Neural cell (in vitro differentiated cells): ENCODE measurements around the gene NLN. TPM values are rescaled to one million over a fixed set of nuclear protein-coding genes. Genes with fewer than 3 reads are reported as not detected.

Source experiments
- H2AFZ ChIP-seq: fragments of 200-600, 300-800 bp; sonication (generic), shearing (Covaris generic); 2 replicates; pipeline ENCODE4 v1.6.0; 2014; ENCODE audit warnings: low read depth, mild to moderate bottlenecking, antibody characterized with exemption, low read length, moderate library complexity
- H3F3A ChIP-seq: fragments of 200-600 bp; shearing (Covaris generic); 2 replicates; pipeline ENCODE4 v1.6.1; 2016; ENCODE audit warnings: mild to moderate bottlenecking, moderate library complexity, mixed read lengths, antibody characterized with exemption, low read length; ENCODE audit not compliant: insufficient read depth, poor library complexity, severe bottlenecking
- H3K27ac ChIP-seq: fragments of 200-600, 300-800 bp; sonication (generic), shearing (Covaris generic); 2 replicates; pipeline ENCODE4 v1.5.1; 2014; ENCODE audit warnings: mild to moderate bottlenecking, low read length, moderate library complexity
- H3K27me3 ChIP-seq: fragments of 300-800, 200-600 bp; sonication (generic), shearing (Covaris generic); 2 replicates; pipeline ENCODE4 v1.6.0; 2014; ENCODE audit warnings: mild to moderate bottlenecking, low read depth, low read length, moderate library complexity; ENCODE audit not compliant: insufficient read depth
- H3K36me3 ChIP-seq: fragments of 300-800, 200-600 bp; sonication (generic), shearing (Covaris generic); 2 replicates; pipeline ENCODE4 v1.5.1; 2014; ENCODE audit warnings: mild to moderate bottlenecking, antibody characterized with exemption, low read length, moderate library complexity; ENCODE audit not compliant: insufficient read depth
- H3K4me2 ChIP-seq: fragments of 300-800, 200-600 bp; sonication (generic), shearing (Covaris generic); 2 replicates; pipeline ENCODE4 v1.6.0; 2014; ENCODE audit warnings: mild to moderate bottlenecking, low read length
- H3K4me3 ChIP-seq: fragments of 300-800, 200-600 bp; sonication (generic), shearing (Covaris generic); 2 replicates; pipeline ENCODE4 v1.5.1; 2014; ENCODE audit warnings: mild to moderate bottlenecking, low read length, moderate library complexity
- H3K79me2 ChIP-seq: fragments of 200-600 bp; shearing (Covaris generic); replicated peaks from 2 replicates; pipeline ENCODE4 v1.6.0; 2014; ENCODE audit warnings: mild to moderate bottlenecking, low read length, moderate library complexity; ENCODE audit not compliant: insufficient read depth
- H3K9ac ChIP-seq: fragments of 300-800, 200-600 bp; sonication (generic), shearing (Covaris generic); 2 replicates; pipeline ENCODE4 v1.6.1; 2016; ENCODE audit warnings: mild to moderate bottlenecking, low read length, mixed read lengths
- H3K9me2 ChIP-seq: fragments of 200-600 bp; shearing (Covaris generic); 2 replicates; pipeline ENCODE4 v1.6.1; 2016; ENCODE audit warnings: mild to moderate bottlenecking, low read length, mixed read lengths; ENCODE audit not compliant: insufficient read depth
- H3K9me3 ChIP-seq: fragments of 200-600, 300-800 bp; sonication (generic), shearing (Covaris generic); 2 replicates; pipeline ENCODE4 v1.6.1; 2016; ENCODE audit warnings: mild to moderate bottlenecking, mixed run types, low read length, moderate library complexity, mixed read lengths
- H4K20me1 ChIP-seq: fragments of 200-600 bp; shearing (Covaris generic); 2 replicates; pipeline ENCODE4 v1.6.1; 2016; ENCODE audit warnings: mild to moderate bottlenecking, mixed run types; ENCODE audit not compliant: insufficient read depth
- CTCF ChIP-seq: fragments of 450-650 bp; IDR thresholded peaks from 2 replicates; pipeline ENCODE4 v1.5.1; 2014; ENCODE audit warnings: antibody characterized with exemption, mild to moderate bottlenecking, moderate library complexity; ENCODE audit not compliant: poor library complexity, severe bottlenecking
- EP300 ChIP-seq: fragments of 450-650 bp; conservative IDR thresholded peaks from 2 replicates; pipeline ENCODE4 v1.6.1; 2014; ENCODE audit warnings: antibody characterized with exemption, mild to moderate bottlenecking, moderate library complexity; ENCODE audit not compliant: poor library complexity, severe bottlenecking
- EZH2 ChIP-seq: fragments of 200-600, 300-800 bp; shearing (Covaris generic), sonication (generic); IDR thresholded peaks from 2 replicates; pipeline ENCODE4 v1.6.1; 2014; ENCODE audit warnings: antibody characterized with exemption, low read length, borderline replicate concordance, mild to moderate bottlenecking; ENCODE audit not compliant: insufficient read depth, poor library complexity, severe bottlenecking
- MXI1 ChIP-seq: fragments of 450-650 bp; conservative IDR thresholded peaks from 2 replicates; pipeline ENCODE4 v1.6.1; 2014; ENCODE audit warnings: antibody characterized with exemption, mild to moderate bottlenecking; ENCODE audit not compliant: poor library complexity, severe bottlenecking
- POLR2AphosphoS5 ChIP-seq: IDR thresholded peaks from 2 replicates; pipeline ENCODE4 v1.6.1; 2012
- RAD21 ChIP-seq: fragments of 450-650 bp; conservative IDR thresholded peaks from 2 replicates; pipeline ENCODE4 v1.6.1; 2014; ENCODE audit warnings: antibody characterized with exemption, mild to moderate bottlenecking, moderate library complexity
- SMC3 ChIP-seq: fragments of 450-650 bp; conservative IDR thresholded peaks from 2 replicates; pipeline ENCODE4 v1.6.1; 2014; ENCODE audit warnings: antibody characterized with exemption, mild to moderate bottlenecking, moderate library complexity; ENCODE audit not compliant: poor library complexity
- TAF1 ChIP-seq: IDR thresholded peaks from 2 replicates; pipeline ENCODE4 v1.6.1; 2012; ENCODE audit warnings: low read depth
- polyA plus RNA-seq: library from polyadenylated mRNA; depleted of rRNA; stranded (reverse); fragments of >200 nt; gene quantifications from 2 replicates; pipeline ENCODE4 v1.2.3, GENCODE V29; 2014
- TF ChIP-seq, protein P1 (sequence below): IDR thresholded peaks from 2 replicates; pipeline ENCODE4 v1.6.1; 2012; ENCODE audit warnings: borderline replicate concordance

Gene NLN
- polyA plus RNA-seq, 1 donor from 2014 or later: 18.7 TPM

GRCh38 chr5:65822710-65823109 is 100.7 kb downstream of the NLN start:
- Histone ChIP-seq H3K9me3 (no peaks in the 10 kb centered on the region), H3K9me2 (no peaks in the 10 kb centered on the region), H3K27ac (no peak overlapping the region), H3K79me2 (no peaks in the 10 kb centered on the region), H3K27me3 (no peaks in the 10 kb centered on the region), H3K9ac (no peak overlapping the region), H2AFZ (no peak overlapping the region), H4K20me1 (no peaks in the 10 kb centered on the region), H3F3A (no peaks in the 10 kb centered on the region), H3K4me3 (no peak overlapping the region), H3K4me2 (no peak overlapping the region), H3K36me3 (no peaks in the 10 kb centered on the region)
- TF ChIP-seq SMC3 (no peak), EZH2 (no peak), MXI1 (no peak), RAD21 (no peak), EP300 (no peak), POLR2AphosphoS5 (no peak), CTCF (no peak)
- TF ChIP-seq, protein P1, sequence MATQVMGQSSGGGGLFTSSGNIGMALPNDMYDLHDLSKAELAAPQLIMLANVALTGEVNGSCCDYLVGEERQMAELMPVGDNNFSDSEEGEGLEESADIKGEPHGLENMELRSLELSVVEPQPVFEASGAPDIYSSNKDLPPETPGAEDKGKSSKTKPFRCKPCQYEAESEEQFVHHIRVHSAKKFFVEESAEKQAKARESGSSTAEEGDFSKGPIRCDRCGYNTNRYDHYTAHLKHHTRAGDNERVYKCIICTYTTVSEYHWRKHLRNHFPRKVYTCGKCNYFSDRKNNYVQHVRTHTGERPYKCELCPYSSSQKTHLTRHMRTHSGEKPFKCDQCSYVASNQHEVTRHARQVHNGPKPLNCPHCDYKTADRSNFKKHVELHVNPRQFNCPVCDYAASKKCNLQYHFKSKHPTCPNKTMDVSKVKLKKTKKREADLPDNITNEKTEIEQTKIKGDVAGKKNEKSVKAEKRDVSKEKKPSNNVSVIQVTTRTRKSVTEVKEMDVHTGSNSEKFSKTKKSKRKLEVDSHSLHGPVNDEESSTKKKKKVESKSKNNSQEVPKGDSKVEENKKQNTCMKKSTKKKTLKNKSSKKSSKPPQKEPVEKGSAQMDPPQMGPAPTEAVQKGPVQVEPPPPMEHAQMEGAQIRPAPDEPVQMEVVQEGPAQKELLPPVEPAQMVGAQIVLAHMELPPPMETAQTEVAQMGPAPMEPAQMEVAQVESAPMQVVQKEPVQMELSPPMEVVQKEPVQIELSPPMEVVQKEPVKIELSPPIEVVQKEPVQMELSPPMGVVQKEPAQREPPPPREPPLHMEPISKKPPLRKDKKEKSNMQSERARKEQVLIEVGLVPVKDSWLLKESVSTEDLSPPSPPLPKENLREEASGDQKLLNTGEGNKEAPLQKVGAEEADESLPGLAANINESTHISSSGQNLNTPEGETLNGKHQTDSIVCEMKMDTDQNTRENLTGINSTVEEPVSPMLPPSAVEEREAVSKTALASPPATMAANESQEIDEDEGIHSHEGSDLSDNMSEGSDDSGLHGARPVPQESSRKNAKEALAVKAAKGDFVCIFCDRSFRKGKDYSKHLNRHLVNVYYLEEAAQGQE: no peak

DNA sequence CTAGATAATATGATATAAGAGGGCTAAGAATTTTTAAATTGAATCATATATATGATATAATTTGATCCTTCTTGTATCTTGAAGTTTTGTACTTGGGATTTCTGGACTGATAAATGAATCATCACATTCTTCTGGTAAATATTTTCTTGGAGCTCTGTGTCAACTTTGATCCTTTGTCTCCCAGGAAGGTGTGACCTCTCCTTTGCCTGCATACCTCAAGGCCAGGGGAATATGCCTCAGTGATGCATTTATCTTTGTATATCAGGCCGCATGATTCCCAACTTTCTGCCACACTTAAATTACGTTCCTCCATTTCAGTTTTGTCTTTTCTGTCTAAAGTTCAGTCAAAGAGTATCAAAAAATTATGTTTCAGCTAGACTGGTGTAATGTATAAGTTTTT is 101.2 kb downstream of the NLN start:
- Histone ChIP-seq H3K9me3 (no peaks in the 10 kb centered on the region), H3K9me2 (no peaks in the 10 kb centered on the region), H4K20me1 (no peaks in the 10 kb centered on the region), H3K36me3 (no peaks in the 10 kb centered on the region), H3K4me3 (no peak overlapping the region), H3F3A (no peaks in the 10 kb centered on the region), H3K4me2 (no peak overlapping the region), H2AFZ (no peak overlapping the region), H3K79me2 (no peaks in the 10 kb centered on the region), H3K27ac (no peak overlapping the region), H3K27me3 (no peaks in the 10 kb centered on the region), H3K9ac (no peak overlapping the region)
- no peak for TF ChIP-seq TAF1
- TF ChIP-seq POLR2AphosphoS5: no peak
- no peak for TF ChIP-seq RAD21
- TF ChIP-seq, protein P1: no peak
- no peak for TF ChIP-seq EZH2
- TF ChIP-seq MXI1: no peak
- TF ChIP-seq CTCF: no peak
- TF ChIP-seq EP300: no peak
- TF ChIP-seq SMC3: no peak
